CD4-positive, alpha-beta T cell (primary cell): ENCODE data around the gene OMA1. TPM values are rescaled to one million over a fixed set of nuclear protein-coding genes. Genes with fewer than 3 reads are reported as not detected.

Experiments used
- ATAC-seq: fragments of 200-7000 bp; cut with Tn5 transposase; one replicate; pipeline ENCODE4 v1.10.0; 2022; ENCODE audit warnings: mild to moderate bottlenecking; ENCODE audit not compliant: poor library complexity
- CTCF ChIA-PET: fragments of 350-600 bp; sonication (Branson Sonifier 250); formaldehyde crosslinking; loops from one replicate; lab custom pipeline; 2021; ENCODE audit warnings: antibody characterized with exemption, inconsistent platforms; lab: Charles Lee
- POLR2A ChIA-PET: fragments of 350-600 bp; sonication (Branson Sonifier 250); formaldehyde crosslinking; loops from one replicate; lab custom pipeline; 2021; ENCODE audit warnings: antibody characterized with exemption, inconsistent platforms; lab: Charles Lee
- DNase-seq, 14 experiments: peaks; one replicate each; pipeline ENCODE4 v3.0.0-alpha.2; 2013 to 2020; ENCODE audit warnings: mixed read lengths in 2 of 14
- H3K27ac ChIP-seq, 2 donors: one replicate each; pipeline versions ENCODE4 v1.5.1 to v1.7.0; 2013; ENCODE audit warnings: low read length in 2 of 2, low read depth in 1 of 2, mild to moderate bottlenecking in 1 of 2
- H3K27me3 ChIP-seq, 2 experiments: 1 replicate in 1 of 2; 2 replicates in 1 of 2; pipeline versions ENCODE4 v1.6.1 to v1.7.0; 2013; ENCODE audit warnings: low read length in 2 of 2, control low read depth in 1 of 2, mild to moderate bottlenecking in 1 of 2, moderate library complexity in 1 of 2; ENCODE audit not compliant: insufficient read depth in 2 of 2, control insufficient read depth in 1 of 2
- H3K36me3 ChIP-seq: one replicate; pipeline ENCODE4 v1.6.1; 2013; ENCODE audit warnings: low read length, control low read depth; ENCODE audit not compliant: insufficient read depth
- H3K4me1 ChIP-seq: one replicate; pipeline ENCODE4 v1.6.1; 2013; ENCODE audit warnings: low read length, control low read depth; ENCODE audit not compliant: insufficient read depth
- H3K4me3 ChIP-seq: one replicate; pipeline ENCODE4 v1.5.1; 2013; ENCODE audit warnings: mild to moderate bottlenecking, low read length, moderate library complexity
- H3K9me3 ChIP-seq, 2 experiments: 1 replicate in 1 of 2; 2 replicates in 1 of 2; pipeline versions ENCODE4 v1.6.1 to v1.7.0; 2013; ENCODE audit warnings: low read length in 2 of 2, mild to moderate bottlenecking in 2 of 2, control low read depth in 1 of 2, moderate library complexity in 1 of 2; ENCODE audit not compliant: control insufficient read depth in 1 of 2, insufficient read depth in 1 of 2
- H3K27ac Mint-ChIP-seq: one replicate; pipeline ENCODE4 v1.8.0; 2020; ENCODE audit warnings: mixed read lengths
- H3K27me3 Mint-ChIP-seq: one replicate; pipeline ENCODE4 v1.8.0; 2021; ENCODE audit warnings: mixed read lengths
- H3K36me3 Mint-ChIP-seq: one replicate; pipeline ENCODE4 v1.8.0; 2021; ENCODE audit warnings: low read depth, mixed read lengths
- H3K4me1 Mint-ChIP-seq: one replicate; pipeline ENCODE4 v1.8.0; 2021; ENCODE audit warnings: low read depth, mixed read lengths
- H3K4me3 Mint-ChIP-seq: one replicate; pipeline ENCODE4 v1.8.0; 2020; ENCODE audit warnings: mild to moderate bottlenecking, mixed read lengths
- H3K9me3 Mint-ChIP-seq: one replicate; pipeline ENCODE4 v1.8.0; 2020; ENCODE audit warnings: mixed read lengths
- intact Hi-C, 2 experiments: fragments of 100-400 bp; cut with DNase I in 1 of 2; cut with micrococcal nuclease in 1 of 2; formaldehyde crosslinking; loops; one replicate each; pipeline versions ENCODE4 v1.15.1 to v1.9.0; 2023 to 2025; cut with DNase I, micrococcal nuclease
- total RNA-seq, 174 experiments: library from RNA in 2 of 174; stranded (reverse) in 2 of 174; gene quantifications; one replicate each; pipeline ENCODE4 v1.2.3 and lab custom pipeline; 2021 to 2026
- TF ChIP-seq, protein P1 (sequence below): fragments of 200-600 bp; IDR thresholded peaks from one replicate; pipeline ENCODE4 v1.8.0; 2022; ENCODE audit warnings: antibody characterized with exemption, mild to moderate bottlenecking

The OMA1 gene
- total RNA-seq, 2 experiments from 2014 or later: 23.7 to 27.7 TPM

DNA sequence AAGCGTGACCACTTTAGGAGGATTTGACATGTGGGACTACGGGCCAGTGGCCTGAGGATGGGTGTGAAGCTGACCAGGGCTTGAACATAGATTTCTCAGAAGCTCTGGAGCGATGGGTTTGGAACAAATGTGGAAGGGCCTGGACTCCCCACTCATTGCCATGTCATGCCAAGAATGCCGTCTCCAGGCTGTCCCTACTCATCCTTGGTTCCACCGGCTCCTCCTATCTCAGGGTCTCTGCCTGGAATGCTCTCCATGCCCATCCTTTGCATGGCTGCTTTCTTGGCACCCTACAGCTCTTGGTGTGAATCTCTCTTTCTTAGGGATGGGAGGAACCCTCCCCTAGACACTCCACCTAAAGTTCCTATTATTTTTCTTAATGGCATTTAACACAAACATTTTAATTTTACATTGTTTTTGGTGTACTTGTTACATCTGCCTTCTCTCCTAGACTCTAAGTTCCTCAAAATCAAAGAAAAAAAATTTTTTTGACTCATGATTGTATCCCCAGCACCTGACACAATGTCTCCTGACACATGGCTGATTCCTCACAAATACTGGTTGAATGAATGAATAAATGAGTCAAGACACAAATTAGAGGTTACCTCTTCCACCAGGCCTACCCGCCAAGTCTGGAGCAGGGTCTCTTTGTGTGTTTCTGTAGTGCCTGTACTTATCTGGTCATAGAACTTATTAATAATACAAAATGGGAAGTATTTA is 114.5 kb downstream of the OMA1 start:
- H3K36me3 ChIP-seq: no peaks in the 10 kb centered on the region
- H3K27me3 ChIP-seq: no peaks in the 10 kb centered on the region
- no peaks in the 10 kb centered on the region for H3K9me3 ChIP-seq
- H3K4me3 ChIP-seq: no peak overlapping the region
- no peaks in the 10 kb centered on the region for H3K4me1 ChIP-seq
- Mint-ChIP-seq H3K27ac (no peak overlapping the region), H3K9me3 (no peaks in the 10 kb centered on the region), H3K4me3 (no peak overlapping the region), H3K27me3 (no peaks in the 10 kb centered on the region), H3K4me1 (no peaks in the 10 kb centered on the region), H3K36me3 (peaks cover 7% of the 10 kb centered on the region)
- no peak for ATAC-seq
- ChIA-PET POLR2A (no interaction called here), CTCF (no interaction called here)
- TF ChIP-seq, protein P1, sequence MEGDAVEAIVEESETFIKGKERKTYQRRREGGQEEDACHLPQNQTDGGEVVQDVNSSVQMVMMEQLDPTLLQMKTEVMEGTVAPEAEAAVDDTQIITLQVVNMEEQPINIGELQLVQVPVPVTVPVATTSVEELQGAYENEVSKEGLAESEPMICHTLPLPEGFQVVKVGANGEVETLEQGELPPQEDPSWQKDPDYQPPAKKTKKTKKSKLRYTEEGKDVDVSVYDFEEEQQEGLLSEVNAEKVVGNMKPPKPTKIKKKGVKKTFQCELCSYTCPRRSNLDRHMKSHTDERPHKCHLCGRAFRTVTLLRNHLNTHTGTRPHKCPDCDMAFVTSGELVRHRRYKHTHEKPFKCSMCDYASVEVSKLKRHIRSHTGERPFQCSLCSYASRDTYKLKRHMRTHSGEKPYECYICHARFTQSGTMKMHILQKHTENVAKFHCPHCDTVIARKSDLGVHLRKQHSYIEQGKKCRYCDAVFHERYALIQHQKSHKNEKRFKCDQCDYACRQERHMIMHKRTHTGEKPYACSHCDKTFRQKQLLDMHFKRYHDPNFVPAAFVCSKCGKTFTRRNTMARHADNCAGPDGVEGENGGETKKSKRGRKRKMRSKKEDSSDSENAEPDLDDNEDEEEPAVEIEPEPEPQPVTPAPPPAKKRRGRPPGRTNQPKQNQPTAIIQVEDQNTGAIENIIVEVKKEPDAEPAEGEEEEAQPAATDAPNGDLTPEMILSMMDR: no peak
- intact Hi-C loops: no loop called here
- no peak overlapping the region for H3K27ac ChIP-seq
- DNase-seq: peak in 2 of 14 experiments; percentile 9 to 13

Other genes starting within 250 kb of the OMA1 start
- gene TACSTD2, start 30.5 kb upstream of the OMA1 start, total RNA-seq: under 1 TPM; 0.36 TPM
- 10 to 100 TPM; 60.8 to 66.4 TPM for gene MYSM1, start 153.3 kb upstream of the OMA1 start, total RNA-seq
- 100 to 1,000 TPM; 585 to 588 TPM for gene JUN, start 237.3 kb upstream of the OMA1 start, total RNA-seq